ENCODE results near the gene LHB. TPM values are rescaled to one million over a fixed set of nuclear protein-coding genes. Genes with fewer than 3 reads are reported as not detected.

The LHB gene
- total RNA-seq, 1 experiment from 2014 or later, result not detected

GRCh38 chr19:48994035-48994386 is 22.9 kb downstream of the LHB start:
- WGBS (ENCODE audit: extremely low coverage, insufficient read length, low lambda C conversion rate), result no CpG with 5 or more reads among the region's 13 CpGs
- peak overlapping the region; percentile 40 for H3K9ac ChIP-seq (ENCODE audit: extremely low read depth, insufficient read length, low read length)
- no peak overlapping the region for H4K8ac ChIP-seq (replicated peaks; ENCODE audit: insufficient read length, low read depth, low read length)

More at GRCh38 chr19:48994035-48994386, 22.9 kb downstream of the LHB start:
- Histone ChIP-seq H3K4me1 (ENCODE audit: insufficient read depth, low read length) (no peaks in the 10 kb centered on the region; the same call in 1 of the 2 replicates), H2BK5ac (ENCODE audit: insufficient read length, low read length) (no peak overlapping the region), H3K4ac (ENCODE audit: low read depth, low read length) (no peak overlapping the region), H4K91ac (ENCODE audit: insufficient read length, low read depth, low read length) (no peak overlapping the region), H3K79me1 (ENCODE audit: insufficient read depth, low read depth, low read length, poor library complexity, severe bottlenecking) (no peaks in the 10 kb centered on the region), H3K9me3 (ENCODE audit: control insufficient read depth, low read depth, low read length) (no peaks in the 10 kb centered on the region), H2BK12ac (ENCODE audit: insufficient read length, low read depth, low read length) (no peak overlapping the region), H3K23me2 (ENCODE audit: insufficient read length, low read depth, low read length, poor library complexity, severe bottlenecking) (peaks cover 8% of the 10 kb centered on the region), H4K20me1 (ENCODE audit: control insufficient read depth, insufficient read depth, insufficient read length) (no peaks in the 10 kb centered on the region), H3K27ac (ENCODE audit: insufficient read length, low read depth, low read length) (no peak overlapping the region), H3K4me2 (ENCODE audit: insufficient read depth, insufficient read length, low read length) (peak overlapping the region; percentile 88), H4K5ac (ENCODE audit: insufficient read length, low read depth, low read length) (no peak overlapping the region), H2BK15ac (ENCODE audit: low read depth, low read length) (no peak overlapping the region), H3T11ph (ENCODE audit: low read length) (no peak overlapping the region), H2BK20ac (ENCODE audit: low read depth, low read length, poor library complexity, severe bottlenecking) (no peak overlapping the region), H3K23ac (ENCODE audit: insufficient read length, low read depth, low read length) (no peak overlapping the region), H3K79me2 (ENCODE audit: insufficient read depth, low read length) (peaks cover 9% of the 10 kb centered on the region; the same call in 1 of the 2 replicates), H2BK120ac (ENCODE audit: low read depth, low read length, poor library complexity, severe bottlenecking) (no peak overlapping the region), H3K14ac (ENCODE audit: insufficient read depth, low read length) (peak overlapping the region; percentile 50; the same call in 1 of the 2 replicates), H2AK5ac (ENCODE audit: insufficient read length, low read length) (no peak overlapping the region), H3K27me3 (ENCODE audit: insufficient read depth, low read length) (no peaks in the 10 kb centered on the region), H2AFZ (ENCODE audit: low read length) (no peak overlapping the region), H3K18ac (ENCODE audit: insufficient read length, low read depth, low read length) (no peak overlapping the region), H3K56ac (ENCODE audit: insufficient read length, low read depth, low read length) (no peak overlapping the region)
- TF ChIP-seq CTCF (conservative IDR thresholded peaks at IDR 0.05), result no peak
- Mint-ChIP-seq H3K4me1 (peaks cover 31 to 35% of the 10 kb centered on the region in 2 experiments), H3K36me3 (ENCODE audit: insufficient read depth in 1 of 3, low read depth in 3 of 3) (peaks cover 5 to 18% (median 17%) of the 10 kb centered on the region in 3 experiments; a peak in 6 of 7 replicates), H3K27me3 (ENCODE audit: low read depth) (no peaks in the 10 kb centered on the region), H3K27ac (peak overlapping the region; percentile 95 to 99 (median 98); a peak in 6 of 7 replicates), H3K9me3 (no peaks in the 10 kb centered on the region), H3K4me3 (peak overlapping the region; percentile 93 to 95)
- DNase-seq, result no peak
